GM08714 (cell line): ENCODE data around the gene KRT33A.

Source experiments
- H3K4me3 ChIP-seq: fragments of 200-500 bp; sonication (Bioruptor generic); 2 replicates; pipeline ENCODE4 v1.5.1; 2014; ENCODE audit warnings: mild to moderate bottlenecking, low read length, inconsistent platforms
- ZNF274 ChIP-seq: IDR thresholded peaks from 2 replicates; pipeline ENCODE4 v1.6.1; 2012; ENCODE audit warnings: mild to moderate bottlenecking, low read depth, low read length

Gene KRT33A

DNA sequence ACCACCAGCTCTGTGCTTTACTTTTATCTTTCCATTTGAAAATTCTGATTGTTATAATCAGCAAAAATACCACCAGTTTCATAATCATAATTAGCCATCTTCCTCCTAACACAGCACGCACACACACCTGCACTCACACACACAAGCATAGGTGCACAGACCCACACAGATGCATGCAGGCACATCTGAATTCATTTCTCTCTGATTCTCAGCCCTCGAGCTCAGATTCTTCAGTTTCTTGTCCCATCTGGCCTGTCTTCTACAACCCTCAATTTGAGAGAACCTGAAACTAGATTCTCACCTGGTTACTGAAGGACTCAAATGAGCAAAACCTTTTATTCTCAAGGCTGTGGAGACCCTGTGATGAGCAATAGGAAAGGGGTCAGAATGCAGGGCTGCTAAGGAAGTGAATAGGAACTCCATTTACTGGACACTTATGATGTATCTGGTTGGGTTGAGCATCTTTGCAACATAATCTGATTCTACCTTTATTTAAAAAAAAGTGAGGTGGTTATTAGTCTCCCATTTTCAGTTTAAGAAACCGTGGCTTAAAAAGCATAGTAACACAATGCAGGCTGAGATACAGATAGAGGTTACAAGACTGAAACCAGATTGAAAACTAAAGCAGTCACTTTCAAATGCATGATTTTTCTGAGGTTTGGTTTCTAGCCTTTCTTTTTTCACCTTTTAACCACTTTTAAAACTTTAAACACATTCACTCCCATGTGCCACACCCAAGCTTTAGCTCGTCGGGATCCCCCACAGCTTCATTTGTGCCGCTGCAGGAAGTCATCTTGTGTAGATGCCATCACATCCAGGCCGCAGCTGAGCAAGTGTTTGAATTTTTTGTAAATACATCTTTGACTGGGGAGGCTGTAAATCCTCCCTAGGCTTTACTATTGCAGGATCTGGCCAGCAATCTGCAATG is 9.4 kb downstream of the KRT33A start:
- TF ChIP-seq ZNF274 = no peak
- H3K4me3 ChIP-seq = peak overlapping the region; percentile 34; the same call in 1 of the 2 replicates

DNA sequence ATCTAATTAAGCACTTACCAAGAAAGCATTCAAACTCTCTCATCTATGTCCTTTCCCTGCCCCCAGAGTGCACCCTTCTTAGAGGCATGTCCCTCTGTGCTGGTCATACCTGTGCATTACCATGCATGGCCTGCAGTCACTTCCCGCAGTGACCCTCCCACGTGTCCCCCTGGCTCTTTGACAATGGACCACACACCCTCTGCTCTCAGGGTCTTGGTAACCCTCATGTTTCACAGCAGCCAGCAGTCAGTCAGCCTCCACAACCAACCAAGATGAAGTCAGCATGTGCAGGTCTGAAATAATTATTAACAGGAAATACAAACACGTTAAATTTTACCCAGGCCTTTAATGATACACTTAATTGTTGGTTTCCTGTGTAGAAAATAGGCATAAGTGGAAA is 10.1 kb downstream of the KRT33A start:
- TF ChIP-seq ZNF274 = no peak
- H3K4me3 ChIP-seq = no peak overlapping the region; the same call in 1 of the 2 replicates

DNA sequence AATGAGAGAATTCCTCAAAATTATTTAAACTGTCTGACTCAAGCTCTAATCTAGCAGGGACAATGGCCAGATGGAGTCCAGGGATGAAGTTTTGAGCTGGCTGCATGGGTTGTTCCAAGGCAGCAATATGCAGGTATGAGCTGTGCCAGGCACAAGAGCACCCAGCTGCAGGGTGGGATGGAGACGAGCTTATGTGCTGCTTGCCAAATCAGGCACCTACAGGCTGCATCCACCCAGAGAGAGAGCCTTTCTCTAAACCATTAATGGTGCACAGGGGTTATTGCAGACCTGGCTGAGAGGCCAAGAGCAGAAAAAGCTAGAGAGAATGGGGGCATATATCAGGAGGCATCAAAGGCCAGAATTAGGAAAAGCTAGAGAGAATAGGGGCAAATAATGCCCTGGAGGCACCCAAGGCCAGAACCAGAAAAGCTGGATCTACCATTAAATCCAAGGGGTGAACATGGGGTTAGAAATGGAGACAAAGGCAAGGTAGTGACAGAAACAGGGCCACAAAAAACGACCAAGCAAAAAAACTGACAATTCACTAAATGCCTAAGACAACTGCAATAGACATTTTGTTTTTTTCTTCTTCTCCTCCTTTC is 11.0 kb downstream of the KRT33A start:
- no peak for TF ChIP-seq ZNF274
- no peak overlapping the region; the same call in 1 of the 2 replicates for H3K4me3 ChIP-seq

DNA sequence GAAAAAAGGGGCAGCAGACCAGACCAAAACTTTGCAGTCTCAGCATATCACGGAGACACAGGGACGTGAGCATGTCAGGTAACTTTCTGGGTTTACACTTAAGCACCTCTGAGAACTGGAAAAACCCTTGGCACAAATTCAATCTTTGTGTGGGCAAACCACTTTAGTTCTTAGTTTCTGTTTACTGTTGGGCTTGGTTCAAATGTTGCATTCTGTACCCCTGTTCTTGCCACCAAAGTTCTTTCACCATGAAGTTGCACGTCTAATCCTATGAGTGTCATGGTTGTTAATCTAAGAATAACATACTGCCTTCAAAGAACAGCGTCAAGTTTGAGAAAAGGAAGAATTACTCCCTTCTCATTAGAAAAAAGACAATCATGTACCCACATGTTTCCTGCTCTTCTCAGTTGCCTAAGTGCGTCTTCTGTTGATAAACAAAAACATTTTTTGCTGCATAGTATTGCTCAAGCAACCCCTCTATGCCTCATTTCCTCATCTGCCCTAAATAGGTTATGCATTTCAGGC is 11.6 kb downstream of the KRT33A start:
- TF ChIP-seq ZNF274 = no peak

DNA sequence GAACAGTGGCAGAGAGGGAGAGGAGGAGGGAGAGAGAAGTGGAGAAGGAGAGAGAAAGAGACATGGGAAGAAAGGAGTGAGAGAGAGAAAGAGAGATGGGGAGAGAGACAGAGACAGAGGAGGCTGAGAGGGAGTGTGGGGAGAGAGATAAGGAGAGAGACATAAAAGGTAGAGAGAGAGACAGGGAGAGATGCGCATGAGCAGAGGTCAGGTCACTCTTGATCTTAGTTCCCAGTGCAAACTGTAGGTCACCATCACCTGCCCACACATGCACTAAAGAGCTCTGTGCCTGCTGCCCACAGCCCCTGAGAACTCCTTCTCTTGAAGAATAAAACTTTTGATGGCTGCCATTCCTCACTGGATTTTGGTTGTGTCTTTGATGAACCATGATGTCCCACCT is 14.9 kb downstream of the KRT33A start:
- no peak overlapping the region for H3K4me3 ChIP-seq
- TF ChIP-seq ZNF274 = no peak

More for the DNA sequence above, 11.6 kb downstream of the KRT33A start:
- no peak overlapping the region for H3K4me3 ChIP-seq

DNA sequence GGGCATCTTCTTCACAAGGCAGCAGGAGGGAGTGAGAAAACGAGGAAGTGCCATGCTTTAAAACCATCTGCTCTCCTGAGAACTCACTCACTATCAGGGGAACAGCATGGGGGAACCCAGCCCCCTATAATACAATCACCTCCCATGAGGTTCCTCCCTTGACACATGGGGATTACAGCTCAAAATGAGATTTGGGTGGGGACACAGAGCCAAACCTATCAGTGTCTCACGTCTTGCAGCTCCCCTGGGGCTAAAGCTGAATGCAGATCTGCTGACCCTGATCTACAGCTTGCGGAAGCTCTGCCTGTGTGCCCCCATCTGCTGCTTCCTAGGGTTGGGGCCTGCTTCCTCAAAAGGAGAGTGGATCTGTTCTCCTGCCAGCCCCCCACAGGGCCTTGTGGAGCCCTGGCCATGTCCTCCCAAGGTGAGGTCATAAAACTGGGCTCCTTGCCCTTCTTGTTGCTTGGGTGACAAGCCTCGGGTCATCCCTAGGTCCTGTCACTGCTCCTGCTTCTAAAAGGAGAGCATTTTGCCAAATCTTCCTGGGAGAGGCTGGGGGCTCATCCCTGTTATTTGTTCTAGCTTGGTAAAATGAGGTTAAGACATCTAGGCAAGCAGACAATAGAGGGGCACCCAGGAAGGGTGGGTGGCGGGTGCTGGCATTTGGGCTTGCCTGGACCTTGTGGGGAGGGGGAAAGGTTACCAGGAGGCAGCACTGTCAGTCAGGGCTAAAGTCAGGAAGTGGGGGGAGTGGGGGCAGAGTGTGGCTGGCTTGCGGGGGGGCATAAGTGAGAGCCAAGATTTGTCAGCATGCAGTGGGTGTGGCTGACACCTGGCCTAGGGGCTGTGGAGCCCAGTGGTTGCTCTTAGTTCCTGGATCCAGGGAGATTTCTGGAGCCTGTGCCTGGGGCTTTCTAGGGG is 16.0 kb downstream of the KRT33A start:
- no peak overlapping the region for H3K4me3 ChIP-seq
- TF ChIP-seq ZNF274 = no peak

DNA sequence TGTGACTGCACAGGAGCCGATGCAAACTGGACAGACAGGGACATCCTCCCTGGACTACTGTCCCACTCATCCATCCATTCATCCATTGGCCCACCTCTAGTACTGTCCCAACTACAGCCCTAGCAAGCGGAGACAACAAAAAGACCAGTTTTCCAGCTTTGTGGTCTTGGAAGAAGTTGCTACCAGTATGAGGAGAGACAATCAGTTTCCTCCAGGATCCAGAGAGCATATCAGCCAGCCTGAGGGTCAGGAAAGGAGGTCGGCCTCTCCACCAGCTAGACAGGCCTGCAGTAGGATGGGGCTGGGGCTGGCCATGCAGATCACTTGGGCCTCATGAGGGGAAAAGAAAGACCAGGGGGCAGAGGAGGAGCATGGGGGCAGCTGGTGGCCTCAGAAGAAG is 16.8 kb downstream of the KRT33A start:
- no peak overlapping the region for H3K4me3 ChIP-seq
- no peak for TF ChIP-seq ZNF274

DNA sequence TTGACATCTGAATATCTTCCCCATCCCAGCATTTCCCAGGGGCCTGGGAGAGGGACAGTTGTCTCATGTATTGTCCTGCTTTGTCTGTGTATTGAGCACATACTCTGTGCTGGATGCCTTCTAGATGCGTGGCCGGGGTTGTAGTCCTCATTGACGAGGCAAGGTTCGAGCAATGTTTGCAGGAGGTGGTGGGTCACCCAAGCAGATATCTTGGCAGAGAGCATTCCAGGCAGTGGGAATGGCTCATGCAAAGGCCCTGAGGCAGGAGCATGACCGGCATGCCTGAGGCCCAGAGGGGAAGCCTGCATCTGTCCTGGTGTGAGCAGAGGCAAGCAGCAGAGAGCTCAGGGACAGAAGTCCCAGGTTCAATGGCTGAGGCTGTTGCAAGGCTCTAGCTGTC is 17.5 kb downstream of the KRT33A start:
- H3K4me3 ChIP-seq = no peak overlapping the region
- no peak for TF ChIP-seq ZNF274

DNA sequence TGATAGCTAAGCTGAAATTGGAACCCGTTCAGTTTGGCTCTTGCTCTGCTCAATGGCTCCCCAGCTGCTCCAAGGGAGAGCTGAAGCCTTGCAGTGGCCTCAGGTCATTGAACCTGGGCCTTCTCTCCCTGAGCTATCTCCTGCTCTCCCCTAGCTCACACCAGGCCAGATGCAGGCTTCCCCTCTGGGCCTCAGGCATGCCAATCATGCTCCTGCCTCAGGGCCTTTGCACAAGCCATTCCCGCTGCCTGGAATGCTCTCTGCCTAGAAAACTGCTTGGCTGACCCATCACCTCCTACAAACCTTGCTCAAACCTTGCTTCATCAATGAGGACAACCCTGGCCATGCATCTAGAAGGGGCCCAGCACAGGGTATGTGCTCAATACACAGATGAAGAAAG is 18.4 kb downstream of the KRT33A start:
- no peak for TF ChIP-seq ZNF274
- no peak overlapping the region for H3K4me3 ChIP-seq

DNA sequence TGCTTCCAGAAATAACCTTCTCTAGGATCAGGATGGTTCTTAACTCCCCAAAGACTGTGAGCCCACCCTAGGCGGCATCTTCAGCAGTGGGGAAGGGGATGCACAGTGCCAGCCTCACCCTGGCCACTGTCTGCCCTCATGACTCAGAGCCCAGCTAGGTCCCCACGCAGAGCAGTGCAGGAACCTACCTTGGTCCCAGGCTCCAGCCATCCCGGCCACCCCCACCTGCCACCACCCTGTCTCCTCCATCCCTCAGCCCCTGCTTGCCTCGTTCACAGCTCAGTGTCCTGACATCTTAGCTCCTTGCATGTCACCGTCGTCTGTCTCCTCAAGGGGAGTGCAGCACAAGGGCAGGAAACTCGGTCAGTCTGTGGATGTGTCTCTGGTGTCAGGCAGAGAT is 19.0 kb downstream of the KRT33A start:
- H3K4me3 ChIP-seq = no peak overlapping the region
- TF ChIP-seq ZNF274 = no peak

DNA sequence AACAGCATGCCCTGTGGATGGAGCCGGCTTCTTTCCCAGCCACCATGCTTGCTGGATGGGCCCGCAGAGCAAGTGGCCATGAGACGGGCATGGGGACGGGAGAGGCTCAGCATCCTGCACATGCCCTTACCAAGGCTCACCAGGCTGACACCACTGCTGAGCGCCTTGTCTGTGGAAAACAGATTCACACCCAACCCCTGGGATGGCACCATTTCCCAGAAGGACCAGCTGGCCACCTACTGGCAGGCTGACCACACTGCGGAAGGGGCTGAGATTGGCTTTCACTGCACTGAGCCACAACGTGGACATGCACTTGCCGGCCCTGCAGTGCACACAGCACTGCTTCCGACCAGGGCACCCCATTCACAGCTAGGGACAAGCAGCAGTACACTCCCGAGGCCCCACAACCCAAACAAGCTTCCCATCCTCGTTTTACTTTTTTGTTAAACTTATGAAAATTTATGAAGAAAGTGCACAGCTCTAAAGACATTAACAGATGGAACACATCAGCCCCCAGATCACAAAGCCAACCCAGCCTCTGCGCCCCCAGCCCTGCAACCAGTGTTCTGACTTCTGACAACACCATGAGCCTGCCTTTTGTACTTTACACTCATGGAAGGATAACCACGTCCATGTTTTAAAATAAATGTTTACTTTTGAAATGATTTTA is 21.2 kb downstream of the KRT33A start:
- H3K4me3 ChIP-seq = no peak overlapping the region
- no peak for TF ChIP-seq ZNF274

DNA sequence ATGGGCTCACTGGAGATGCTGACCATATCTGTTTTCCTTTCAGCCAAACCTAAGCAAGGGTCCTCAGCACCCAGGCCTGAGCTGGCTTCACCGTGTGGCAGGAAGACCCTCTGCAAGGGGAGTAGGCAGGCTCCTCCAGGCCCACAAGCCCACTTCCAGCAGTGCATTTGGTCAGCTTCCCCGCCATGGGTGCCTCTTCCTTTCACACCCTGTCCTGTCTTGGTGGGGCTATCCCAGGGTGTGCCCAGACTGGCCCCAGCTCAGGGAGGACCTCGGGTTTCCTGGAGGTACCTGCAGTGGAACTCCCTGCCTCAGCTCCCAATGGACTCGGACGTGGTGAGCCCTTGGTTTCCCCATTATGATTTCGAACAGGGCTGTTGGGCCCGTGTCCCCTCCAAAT is 22.4 kb downstream of the KRT33A start:
- no peak for TF ChIP-seq ZNF274

DNA sequence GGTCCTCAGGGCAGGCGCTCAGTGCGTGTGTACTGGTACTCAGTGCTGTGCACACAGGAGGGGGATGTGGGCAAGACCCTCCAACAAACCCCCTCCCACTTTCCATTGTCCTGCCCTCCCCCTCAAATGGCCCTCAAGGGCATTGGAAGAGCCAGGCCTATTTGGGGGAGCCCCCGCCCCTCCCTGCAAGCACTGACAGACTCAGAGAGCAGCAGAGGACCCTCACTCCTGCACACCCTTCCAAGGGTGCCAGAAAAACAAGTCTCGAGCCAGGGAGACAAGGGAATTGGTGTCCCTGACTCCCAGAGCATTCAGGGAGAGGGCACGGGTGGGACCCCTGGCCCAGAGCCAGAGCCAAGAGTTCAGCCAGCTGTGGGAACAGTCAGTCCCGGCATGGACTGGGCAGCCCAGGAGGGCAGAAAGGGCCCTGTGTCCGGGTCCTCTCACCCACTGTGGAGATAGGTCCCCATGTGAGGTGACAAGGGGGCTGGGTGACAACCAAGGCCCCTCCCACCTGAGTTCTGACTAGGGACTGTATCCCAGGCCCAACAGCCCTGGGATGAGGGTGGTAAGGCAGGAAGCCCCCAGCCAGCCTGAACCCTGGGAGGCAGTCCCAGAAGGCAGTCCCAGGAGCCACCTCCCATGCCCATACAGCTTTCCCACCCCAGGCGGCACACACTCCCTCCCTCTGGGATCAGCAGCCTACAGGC is 23.1 kb downstream of the KRT33A start:
- no peak overlapping the region for H3K4me3 ChIP-seq
- TF ChIP-seq ZNF274 = no peak

More for the DNA sequence above, 22.4 kb downstream of the KRT33A start:
- no peak overlapping the region for H3K4me3 ChIP-seq
